ENCODE results near the gene PHB1.
"Not testable (repeated sequence)": the region's sequence is repeated elsewhere in the genome, so short reads cannot be mapped to it uniquely, and the experiment has no call there.

PHB1 gene

DNA sequence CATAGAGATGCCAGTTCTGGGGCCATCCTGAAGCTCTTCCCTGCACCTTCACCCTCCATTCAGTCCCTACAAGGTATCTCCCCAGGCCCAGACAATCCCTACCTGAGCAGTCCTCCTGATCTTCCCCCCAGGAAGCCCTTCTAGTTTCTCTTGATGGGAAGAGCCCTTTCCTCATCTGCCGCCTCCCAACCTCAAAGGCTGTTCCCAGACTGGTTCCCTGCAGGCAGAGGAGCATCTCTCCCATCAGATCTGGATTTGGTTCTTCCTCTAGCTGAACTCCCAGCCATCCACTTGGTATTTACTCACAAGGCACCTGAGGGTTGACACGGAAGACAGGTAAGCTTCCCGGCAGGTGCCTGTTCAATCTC, 24.6 kb upstream of the PHB1 start:
- no peak for DNase-seq

DNA sequence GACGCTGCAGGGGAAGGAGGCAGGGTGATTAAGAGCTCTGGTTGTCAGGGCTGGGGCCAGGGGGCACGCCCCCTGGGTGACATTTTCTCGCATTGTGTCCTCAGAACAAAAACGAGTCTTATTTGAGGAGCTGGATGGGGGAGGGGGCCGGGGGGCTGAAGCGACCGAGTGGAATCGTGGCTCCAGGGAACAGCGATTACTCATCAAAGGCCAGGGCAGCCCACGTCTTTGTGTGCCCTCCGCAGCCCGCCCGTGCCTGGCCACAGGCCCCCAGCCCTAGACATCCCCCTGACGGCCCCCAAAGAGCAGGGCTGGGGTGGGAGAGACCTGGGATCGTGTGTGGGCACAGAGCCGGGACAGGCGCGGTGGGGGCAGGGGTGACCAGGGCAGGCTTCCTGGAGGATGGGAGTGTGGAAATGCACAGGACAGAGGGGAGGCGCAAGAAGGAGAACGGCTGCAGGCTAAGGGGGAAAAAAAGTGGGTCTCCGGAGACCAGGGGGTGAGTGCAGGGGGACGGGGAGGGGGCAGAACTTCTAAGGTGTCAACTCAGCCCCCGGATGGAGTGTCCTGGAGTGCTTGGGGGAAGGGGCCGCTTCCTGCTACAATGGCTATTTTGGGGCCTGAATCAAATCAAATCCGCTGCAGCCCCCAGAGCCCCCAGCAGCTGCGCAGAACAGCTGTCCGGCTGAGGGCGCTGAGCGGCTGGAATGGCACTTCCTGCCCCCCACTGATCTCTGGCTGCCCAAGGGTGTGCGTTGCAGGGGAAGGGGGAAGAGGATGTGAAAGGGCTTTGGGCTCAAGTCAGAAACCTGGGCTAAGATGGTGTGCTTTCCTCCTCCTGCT, 24.0 kb upstream of the PHB1 start:
- no peak for DNase-seq

DNA sequence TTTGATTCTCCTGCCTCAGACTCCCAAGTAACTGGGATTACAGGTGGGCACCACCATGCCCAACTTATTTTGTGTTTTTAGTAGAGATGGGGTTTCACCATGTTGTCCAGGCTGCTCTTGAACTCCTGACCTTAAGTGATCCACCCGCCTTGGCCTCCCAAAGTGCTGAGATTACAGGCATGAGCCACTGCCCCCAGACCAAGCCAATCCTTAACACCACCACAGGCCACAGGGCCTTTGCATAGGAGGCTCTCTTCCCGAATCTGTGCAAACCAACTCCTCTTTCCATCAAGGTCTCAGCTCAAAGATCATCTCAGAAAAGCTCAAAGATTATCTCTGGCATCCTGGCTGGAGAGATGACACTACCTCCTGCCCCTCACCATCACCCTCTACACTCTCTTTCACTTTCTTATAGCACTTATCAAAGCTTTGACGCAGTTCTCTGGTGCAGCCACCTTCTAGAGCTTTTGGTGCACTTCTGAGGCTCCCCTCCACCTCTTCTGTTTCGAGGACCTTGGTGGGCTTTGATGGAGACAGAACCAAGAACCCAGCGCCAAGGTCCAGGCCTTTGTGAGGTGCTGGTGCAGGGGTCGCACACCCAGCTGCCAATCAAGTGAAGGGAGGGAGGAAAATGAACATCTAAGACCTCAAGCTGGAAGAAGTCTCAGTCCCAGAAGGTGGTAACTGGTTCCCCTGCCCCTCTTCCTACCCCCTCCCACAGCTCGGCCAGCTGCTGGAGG, 23.2 kb upstream of the PHB1 start:
- no peak for DNase-seq

DNA sequence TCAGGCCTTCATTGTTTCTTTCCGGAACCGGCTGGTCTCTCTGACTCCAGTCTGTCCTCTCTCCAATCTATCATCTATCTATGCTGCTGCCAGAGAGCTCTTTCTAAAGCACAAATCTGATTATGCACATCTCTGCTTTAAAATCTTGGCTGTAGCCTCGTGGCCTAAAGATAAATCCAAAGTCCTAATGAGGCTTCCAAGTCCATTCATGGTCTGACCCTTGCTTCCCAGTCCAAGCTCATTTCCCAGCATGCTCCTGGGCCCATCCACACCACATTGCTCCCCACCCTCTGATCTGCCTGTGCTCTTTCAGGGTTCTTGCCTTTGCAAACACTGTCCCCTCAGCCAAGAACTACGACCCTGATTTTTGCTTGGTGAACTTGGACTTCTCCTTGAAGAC, 21.5 kb upstream of the PHB1 start:
- DNase-seq: no peak

DNA sequence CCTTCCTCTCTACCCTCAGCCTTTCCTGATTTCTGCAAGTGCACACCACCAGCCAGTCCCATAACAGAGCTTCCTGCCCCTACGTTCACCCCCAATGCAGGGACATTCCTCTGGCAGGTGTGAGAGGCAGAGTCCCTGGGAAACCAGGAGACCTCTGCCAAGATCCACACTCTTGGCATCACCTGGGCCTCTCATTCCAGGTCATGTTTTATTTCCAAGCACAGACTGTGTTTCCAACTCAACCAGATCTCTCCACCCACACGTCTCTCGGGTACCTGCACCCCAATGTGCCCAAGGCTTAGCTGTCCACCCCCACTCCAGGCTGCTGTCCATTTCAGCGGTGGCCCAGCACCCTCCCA, 21.0 kb upstream of the PHB1 start:
- DNase-seq: no peak

DNA sequence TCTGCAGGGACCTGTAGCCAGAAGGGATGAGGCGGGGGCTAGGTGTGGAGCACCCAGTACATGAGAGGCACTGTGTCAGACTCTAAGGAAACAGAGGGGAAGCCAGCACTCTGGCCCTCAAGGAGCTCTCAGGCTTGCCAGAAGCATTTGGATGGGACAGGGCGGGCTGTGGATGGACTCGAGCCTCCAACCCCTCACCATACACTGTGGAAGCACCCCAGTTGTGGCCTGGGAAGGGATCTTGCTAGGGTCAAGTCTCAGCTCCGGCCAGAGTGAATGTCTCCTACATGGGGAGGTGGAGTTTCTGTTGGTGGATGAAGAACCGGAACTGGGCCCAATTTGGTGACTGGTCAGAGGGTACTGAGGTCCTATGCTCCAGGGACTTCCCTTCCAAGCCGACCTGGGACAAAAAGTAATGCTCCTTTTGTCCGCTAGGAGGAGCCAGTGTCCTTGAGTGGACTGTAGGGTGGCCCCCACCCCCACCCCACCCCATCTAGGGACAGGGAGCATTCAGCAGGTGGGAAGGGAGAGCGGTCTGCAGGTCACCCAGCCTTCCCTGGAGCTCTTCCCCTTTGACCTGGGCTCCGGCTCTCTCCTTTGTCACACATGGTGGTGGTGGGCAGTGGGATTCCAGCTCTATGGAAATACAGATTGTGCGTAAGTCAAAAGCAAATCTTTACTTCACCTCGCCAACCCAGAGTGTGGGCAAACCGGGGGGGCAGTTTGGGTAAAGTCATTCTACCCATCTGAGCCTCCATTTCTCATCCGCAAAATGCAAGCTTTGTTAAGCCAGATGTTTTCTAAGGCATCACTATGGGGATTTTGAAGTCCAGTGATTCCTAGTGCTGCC, 20.4 kb upstream of the PHB1 start:
- peak; percentile 29 for DNase-seq

DNA sequence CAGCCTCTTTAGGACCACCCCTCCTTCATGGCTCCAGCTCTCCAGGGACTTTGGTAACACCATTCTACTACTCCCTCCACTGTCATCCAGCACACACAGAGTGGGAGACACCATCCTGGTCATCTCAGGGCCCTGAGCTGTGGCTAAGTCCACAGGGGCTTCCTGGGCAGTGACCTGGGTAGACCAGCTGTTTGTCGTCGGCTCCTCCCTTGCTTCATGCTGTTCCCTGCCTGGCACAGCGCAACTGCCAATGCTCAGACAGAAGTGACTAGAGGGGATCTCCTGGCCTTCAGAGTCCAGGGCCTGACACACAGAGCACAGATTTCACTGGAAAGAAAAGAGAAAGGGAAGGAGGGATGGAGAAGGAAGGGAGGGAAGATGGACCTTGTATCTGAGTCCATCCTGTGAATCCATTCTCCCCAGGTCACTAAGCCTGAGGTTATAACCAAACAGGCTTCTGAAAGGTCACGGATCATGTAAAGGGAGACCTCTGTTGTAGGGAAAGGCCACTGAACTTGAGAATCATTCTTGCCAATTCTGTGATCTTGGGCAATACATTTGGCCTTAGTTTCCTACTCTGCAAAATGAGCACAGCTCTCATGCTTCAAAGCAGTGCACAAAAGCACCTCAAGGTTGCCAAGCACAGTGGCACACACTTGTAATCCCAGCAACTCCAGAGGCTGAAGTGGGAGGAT, 18.5 kb upstream of the PHB1 start:
- no peak for DNase-seq

DNA sequence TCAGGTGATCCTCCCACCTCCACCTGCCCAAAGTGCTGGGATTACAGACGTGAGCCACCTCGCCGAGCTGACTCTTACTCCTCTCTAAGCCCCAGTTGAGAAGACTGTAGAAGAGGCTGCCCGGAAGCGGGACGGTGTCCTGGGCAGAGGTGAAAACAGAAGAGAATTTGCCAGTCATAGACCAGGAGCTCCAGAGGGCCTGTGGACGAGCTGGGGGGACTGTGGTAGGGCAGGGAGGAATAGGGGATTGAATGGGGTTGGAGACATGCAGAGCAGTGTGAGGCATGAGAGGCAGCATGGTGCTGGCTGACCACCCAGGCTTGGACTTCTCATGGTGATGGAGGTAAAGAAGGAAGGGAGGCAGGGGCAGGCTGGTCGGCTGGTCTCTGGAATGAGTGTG, 17.1 kb upstream of the PHB1 start:
- DNase-seq: no peak

DNA sequence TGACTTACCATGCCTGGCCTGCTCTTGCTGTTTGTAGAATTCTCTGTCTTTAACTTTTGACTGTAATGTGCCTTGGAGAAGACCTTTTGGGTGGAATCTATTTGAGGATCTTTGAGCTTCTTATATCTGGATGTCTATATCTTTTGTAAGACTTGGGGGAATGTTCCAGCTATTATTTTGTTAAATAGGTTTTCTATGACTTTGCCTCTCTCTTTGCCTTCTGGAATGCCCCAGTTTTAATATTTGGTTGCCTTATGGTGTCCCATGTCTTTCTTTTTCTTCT, 10.3 kb upstream of the PHB1 start:
- DNase-seq: no peak

DNA sequence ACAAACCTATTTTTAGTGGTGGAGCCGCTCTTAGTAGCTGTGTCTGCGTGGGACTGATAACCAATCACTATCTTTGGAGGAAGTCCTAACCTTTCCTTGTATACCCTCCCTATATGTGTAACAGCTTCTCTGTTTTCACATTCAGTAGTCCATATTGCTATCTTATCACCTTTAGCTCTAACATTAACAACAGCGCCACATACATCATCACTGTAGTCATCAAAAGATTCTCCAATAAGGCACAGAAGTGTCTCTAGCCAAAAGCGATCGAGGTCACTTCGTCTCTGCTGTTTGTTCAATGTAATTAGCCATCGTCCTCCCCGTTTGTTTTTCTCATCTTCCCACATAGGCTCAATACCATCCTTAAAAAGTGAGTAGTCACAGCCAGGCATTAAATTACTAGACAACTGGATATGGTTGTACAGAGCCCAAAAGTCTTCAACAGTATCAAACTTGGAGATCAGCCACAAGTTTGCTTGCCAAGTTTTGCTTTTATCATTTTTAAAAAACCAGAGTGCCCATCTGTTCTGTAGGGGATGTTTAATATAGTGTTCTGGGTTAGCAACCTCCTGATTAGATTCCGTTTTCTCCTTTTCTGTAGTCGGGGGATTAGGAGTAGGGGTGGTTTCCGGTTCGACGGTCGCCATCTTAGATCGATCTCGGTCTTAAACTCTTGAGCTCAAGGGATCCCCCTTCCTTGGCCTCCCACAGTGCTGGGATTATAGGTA, 9.8 kb upstream of the PHB1 start:
- DNase-seq: not testable (repeated sequence)

DNA sequence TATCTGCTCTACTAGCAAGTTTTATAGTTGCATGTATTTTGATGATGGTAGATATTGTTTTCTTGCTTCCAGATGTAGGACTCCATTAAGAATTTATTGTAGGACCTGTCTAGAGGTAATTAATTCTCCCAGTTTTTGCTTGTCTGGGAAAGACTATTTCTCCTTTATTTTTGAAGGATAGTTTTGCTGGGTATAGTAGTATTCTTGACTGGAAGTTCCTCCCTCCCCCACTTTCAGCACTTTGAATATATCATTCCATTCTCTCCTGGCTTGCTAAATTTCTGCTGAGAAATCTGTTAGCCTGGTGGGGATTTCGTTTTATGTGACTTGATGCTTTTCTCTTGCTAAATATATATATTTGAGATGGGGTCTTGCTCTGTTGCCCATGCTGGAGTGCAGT, 8.0 kb upstream of the PHB1 start:
- no peak for DNase-seq

DNA sequence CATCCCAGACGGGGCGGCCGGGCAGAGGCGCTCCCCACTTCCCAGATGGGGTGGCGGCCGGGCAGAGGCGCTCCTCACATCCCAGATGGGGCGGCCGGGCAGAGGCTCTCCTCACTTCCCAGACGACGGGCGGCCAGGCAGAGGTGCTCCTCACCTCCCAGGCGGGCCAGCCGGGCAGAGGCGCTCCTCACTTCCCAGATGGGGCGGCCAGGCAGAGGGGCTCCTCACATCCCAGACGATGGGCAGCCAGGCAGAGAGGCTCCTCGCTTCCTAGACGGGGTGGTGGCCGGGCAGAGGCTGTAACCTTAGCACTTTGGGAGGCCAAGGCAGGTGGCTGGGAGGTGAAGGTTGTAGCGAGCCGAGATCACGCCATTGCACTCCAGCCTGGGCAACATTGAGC, 5.1 kb upstream of the PHB1 start:
- DNase-seq: not testable (repeated sequence)

DNA sequence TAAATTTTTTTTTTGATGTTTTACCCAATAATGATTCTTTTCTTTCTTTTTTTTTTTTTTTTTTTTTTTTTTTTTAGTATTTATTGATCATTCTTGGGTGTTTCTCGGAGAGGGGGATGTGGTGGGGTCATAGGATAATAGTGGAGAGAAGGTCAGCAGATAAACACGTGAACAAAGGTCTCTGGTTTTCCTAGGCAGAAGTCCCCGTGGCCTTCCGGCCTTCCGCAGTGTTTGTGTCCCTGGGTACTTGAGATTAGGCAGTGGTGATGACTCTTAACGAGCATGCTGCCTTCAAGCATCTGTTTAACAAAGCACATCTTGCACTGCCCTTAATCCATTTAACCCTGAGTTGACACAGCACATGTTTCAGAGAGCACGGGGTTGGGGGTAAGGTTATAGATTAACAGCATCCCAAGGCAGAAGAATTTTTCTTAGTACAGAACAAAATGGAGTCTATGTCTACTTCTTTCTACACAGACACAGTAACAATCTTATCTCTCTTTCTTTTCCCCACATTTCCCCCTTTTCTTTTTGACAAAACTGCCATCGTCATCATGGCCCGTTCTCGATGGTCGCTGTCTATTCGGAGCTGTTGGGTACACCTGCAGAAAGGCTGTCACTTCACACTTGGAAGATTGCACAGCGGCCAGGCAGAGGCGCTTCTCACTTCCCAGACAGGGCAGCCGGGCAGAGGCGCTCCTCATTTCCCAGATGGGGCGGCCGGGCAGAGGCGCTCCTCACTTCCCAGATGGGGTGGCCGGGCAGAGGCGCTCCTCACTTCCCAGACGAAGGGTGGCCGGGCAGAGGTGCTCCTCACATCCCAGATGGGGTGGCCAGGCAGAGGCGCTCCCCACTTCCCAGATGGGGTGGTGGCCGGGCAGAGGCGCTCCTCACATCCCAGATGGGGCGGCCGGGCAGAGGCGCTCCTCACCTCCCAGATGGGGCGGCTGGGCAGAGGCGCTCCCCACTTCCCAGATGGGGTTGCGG, 4.4 kb upstream of the PHB1 start:
- DNase-seq: not testable (repeated sequence)

DNA sequence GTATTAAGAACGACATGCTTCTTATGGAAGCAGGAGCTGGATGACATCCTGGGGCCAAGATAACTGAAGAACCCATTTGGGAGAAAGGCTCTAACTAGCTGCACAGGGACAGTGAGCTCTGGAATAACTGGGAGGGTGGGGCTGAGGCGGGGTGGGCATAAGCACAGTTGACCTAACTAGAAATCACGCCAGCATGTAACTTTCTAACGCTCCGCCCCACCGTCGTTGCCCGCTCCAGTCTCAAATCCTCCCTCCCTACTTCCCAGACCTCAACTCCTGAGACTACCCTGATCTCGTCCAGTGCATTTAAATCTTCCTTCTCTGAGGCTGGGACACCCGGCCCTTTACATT, 436 bp downstream of the PHB1 start:
- no peak for DNase-seq

DNA sequence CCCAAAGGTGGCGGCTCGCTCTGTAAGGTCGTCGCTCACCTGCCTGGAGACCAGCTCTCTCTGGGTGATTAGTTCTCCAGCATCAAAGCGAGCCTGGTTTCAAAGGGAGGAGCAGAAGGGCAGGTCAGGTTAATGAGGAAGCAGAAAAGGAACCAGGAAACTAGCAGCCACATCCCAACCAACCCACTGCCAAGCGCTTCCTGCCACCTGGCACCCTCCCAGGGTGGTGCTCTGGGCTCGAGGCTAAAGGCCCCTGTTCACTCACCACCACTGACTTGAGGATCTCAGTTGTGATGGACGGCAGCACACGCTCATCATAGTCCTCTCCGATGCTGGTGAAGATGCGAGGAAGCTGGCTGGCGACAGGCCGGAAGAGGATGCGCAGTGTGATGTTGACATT, 5.6 kb downstream of the PHB1 start:
- no peak for DNase-seq

DNA sequence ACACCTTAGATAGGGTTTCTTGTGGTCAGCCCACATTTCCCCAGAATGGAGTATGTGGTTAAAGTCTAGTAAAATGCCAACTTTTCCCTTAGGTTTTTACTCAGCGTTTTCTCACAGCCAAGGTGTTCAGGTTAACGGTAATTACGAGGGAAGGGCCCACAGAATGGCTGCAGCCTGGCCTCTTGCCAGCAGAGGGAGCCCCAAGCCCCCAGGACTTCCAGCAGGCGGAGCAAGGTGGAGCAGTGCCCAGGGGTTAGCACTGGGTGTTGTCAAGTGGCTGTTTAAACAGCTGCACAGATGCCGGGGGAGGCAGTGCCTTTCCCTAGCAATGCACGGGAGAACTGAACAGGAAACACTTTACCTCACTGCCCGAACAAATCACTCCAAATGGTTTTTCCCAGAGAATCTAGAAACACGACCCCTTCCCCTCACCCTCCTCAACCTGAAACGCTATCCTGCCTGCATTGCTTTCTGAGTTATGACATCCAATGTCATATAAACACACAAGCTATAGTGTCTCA, 6.6 kb downstream of the PHB1 start:
- peak; percentile 81 for DNase-seq

DNA sequence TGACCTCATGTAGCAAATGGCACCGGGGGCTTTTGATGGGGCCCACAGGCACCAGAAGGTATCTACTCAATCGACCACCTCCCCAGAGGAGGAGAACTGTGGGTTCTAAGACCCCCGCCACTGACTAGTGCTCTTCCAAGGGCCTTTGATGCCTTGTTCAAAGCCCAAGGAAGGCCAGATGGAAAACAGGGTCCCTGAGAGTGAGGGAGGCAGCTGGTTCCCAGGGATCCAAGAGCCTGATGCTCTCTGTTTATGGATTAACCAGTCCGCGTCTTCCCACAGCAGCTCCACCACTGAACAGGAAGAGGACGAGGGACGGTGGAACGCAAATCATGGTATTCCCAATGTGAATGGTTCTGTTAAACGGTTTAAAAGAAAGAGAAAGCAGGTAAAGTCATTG, 7.6 kb downstream of the PHB1 start:
- DNase-seq: no peak

DNA sequence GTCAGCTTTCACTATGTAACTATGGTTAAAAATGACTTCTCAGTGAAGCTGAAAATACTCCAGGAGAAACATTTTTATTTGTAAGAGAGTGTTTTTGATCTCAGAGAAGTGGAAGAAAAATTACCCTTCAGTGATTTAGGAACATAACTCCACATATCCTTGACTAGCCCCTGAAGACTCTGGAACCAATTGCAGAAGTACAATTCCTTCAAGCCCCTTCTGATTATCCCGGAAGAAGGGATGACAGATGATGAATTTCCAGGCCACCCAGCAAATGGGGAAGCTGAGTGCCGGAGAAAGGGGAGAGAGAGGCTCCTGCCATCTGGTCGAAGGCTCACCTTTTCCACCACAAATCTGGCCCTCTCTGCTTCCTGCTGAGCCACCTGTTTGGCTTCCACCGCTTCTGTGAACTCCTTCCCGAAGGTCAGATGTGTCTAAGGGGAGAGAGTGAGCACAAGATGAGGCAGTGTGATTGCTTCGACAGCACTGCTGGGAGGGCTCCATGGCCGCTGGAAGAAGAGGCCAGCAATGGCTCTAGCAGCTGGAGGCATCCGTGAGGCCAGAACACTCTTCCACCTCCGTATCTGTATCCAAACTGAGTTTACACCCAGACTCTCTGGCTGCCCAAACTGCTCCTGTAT, 8.1 kb downstream of the PHB1 start:
- no peak for DNase-seq

DNA sequence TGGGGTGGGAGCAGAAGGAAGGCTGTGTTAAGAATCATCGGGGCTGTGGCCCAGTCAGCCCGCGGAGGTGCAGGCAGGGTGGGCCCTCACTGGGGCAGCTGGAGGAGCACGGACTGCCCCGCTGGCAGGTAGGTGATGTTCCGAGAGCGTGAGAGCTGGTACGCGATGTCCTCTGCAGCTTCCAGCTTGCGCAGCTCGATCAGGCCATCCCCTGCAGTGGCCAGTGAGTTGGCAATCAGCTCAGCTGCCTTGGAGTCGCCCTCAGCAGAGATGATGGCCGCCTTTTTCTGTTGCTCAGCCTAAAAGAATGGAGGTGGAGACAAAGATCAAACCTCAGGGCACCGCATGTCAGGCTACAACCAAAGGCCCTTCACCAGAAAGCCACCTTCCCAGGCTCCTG, 9.8 kb downstream of the PHB1 start:
- DNase-seq: no peak

DNA sequence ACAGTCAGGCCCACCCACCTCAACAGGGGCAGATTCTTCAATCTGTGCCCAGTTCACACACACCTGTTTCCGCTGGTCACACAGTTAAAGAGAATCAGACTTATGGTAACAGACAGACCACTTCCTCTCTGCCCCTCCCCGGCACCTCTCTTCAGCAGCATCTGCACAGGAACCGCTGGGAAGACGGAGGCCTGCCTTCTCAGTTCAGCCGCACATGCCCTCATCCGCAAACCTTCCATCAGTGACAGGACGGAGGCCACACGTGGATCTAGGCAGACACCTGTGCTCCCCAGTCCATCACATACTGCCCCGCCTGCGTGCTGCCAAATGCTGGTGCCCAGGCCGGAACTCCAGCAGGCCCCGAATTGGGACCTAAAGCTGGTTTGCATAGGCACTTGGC, 10.3 kb downstream of the PHB1 start:
- DNase-seq: no peak
